ENCODE data around the gene SLC25A1. TPM values are rescaled to one million over a fixed set of nuclear protein-coding genes. Genes with fewer than 3 reads are reported as not detected.

SLC25A1 gene
- total RNA-seq, 1 experiment from 2014 or later, result 151 TPM

- Histone ChIP-seq H3K14ac (ENCODE audit: insufficient read depth, low read length) (no peak overlapping the region), H3K4ac (ENCODE audit: low read depth, low read length) (no peak overlapping the region), H3K23me2 (ENCODE audit: insufficient read length, low read depth, low read length, poor library complexity, severe bottlenecking) (no peaks in the 10 kb centered on the region), H2BK120ac (ENCODE audit: low read depth, low read length, poor library complexity, severe bottlenecking) (no peak overlapping the region), H4K20me1 (ENCODE audit: control insufficient read depth, insufficient read depth, insufficient read length) (no peaks in the 10 kb centered on the region), H2AK5ac (ENCODE audit: insufficient read length, low read length) (no peak overlapping the region), H3K27me3 (ENCODE audit: insufficient read depth, low read length) (no peaks in the 10 kb centered on the region), H3K4me2 (ENCODE audit: insufficient read depth, insufficient read length, low read length) (no peak overlapping the region), H3K4me1 (ENCODE audit: insufficient read depth, low read length) (no peaks in the 10 kb centered on the region), H3K9ac (ENCODE audit: extremely low read depth, insufficient read length, low read length) (no peak overlapping the region), H3K79me1 (ENCODE audit: insufficient read depth, low read depth, low read length, poor library complexity, severe bottlenecking) (no peaks in the 10 kb centered on the region), H2BK20ac (ENCODE audit: low read depth, low read length, poor library complexity, severe bottlenecking) (no peak overlapping the region), H4K91ac (ENCODE audit: insufficient read length, low read depth, low read length) (no peak overlapping the region), H2BK5ac (ENCODE audit: insufficient read length, low read length) (no peak overlapping the region), H3K18ac (ENCODE audit: insufficient read length, low read depth, low read length) (no peak overlapping the region), H3K23ac (ENCODE audit: insufficient read length, low read depth, low read length) (no peak overlapping the region), H4K8ac (replicated peaks; ENCODE audit: insufficient read length, low read depth, low read length) (no peak overlapping the region), H2AFZ (ENCODE audit: low read length) (no peak overlapping the region), H3K56ac (ENCODE audit: insufficient read length, low read depth, low read length) (no peak overlapping the region), H3K79me2 (ENCODE audit: insufficient read depth, low read length) (no peaks in the 10 kb centered on the region), H4K5ac (ENCODE audit: insufficient read length, low read depth, low read length) (no peak overlapping the region), H2BK15ac (ENCODE audit: low read depth, low read length) (no peak overlapping the region), H3T11ph (ENCODE audit: low read length) (no peak overlapping the region), H3K9me3 (ENCODE audit: control insufficient read depth, low read depth, low read length) (no peaks in the 10 kb centered on the region), H3K27ac (ENCODE audit: insufficient read length, low read depth, low read length) (no peak overlapping the region), H2BK12ac (ENCODE audit: insufficient read length, low read depth, low read length) (no peak overlapping the region)
- no CpG with 5 or more reads among the region's 10 CpGs for WGBS (ENCODE audit: extremely low coverage, insufficient read length, low lambda C conversion rate)
- Mint-ChIP-seq H3K4me1 (peaks cover 7 to 10% of the 10 kb centered on the region in 2 experiments), H3K9me3 (no peaks in the 10 kb centered on the region; a peak in 1 of 5 replicates), H3K36me3 (ENCODE audit: insufficient read depth in 1 of 3, low read depth in 3 of 3) (peaks cover 23 to 54% (median 45%) of the 10 kb centered on the region in 3 experiments; a peak in 6 of 7 replicates), H3K27ac (peak overlapping the region in 2 of 3 experiments; percentile 9 to 41; a peak in 4 of 7 replicates), H3K4me3 (no peak overlapping the region), H3K27me3 (ENCODE audit: low read depth) (no peaks in the 10 kb centered on the region)
- no peak for DNase-seq
- TF ChIP-seq, protein P1, sequence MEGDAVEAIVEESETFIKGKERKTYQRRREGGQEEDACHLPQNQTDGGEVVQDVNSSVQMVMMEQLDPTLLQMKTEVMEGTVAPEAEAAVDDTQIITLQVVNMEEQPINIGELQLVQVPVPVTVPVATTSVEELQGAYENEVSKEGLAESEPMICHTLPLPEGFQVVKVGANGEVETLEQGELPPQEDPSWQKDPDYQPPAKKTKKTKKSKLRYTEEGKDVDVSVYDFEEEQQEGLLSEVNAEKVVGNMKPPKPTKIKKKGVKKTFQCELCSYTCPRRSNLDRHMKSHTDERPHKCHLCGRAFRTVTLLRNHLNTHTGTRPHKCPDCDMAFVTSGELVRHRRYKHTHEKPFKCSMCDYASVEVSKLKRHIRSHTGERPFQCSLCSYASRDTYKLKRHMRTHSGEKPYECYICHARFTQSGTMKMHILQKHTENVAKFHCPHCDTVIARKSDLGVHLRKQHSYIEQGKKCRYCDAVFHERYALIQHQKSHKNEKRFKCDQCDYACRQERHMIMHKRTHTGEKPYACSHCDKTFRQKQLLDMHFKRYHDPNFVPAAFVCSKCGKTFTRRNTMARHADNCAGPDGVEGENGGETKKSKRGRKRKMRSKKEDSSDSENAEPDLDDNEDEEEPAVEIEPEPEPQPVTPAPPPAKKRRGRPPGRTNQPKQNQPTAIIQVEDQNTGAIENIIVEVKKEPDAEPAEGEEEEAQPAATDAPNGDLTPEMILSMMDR (conservative IDR thresholded peaks at IDR 0.05), result no peak
Observed at GRCh38 chr22:19197997-19198865, 19.7 kb upstream of the SLC25A1 start.

Data from H9 (cell line).